Effector memory CD4-positive, alpha-beta T cell (primary cell): Measurements from ENCODE around the gene UBXN10.

ENCODE experiments used
- DNase-seq, 3 donors: peaks; one replicate each; pipeline ENCODE4 v3.0.0-alpha.2; 2020
- H3K27ac ChIP-seq: 2 replicates; pipeline ENCODE4 v1.7.0; 2013; ENCODE audit warnings: mild to moderate bottlenecking, low read length, moderate library complexity; ENCODE audit not compliant: insufficient read depth, poor library complexity, severe bottlenecking
- H3K27me3 ChIP-seq: replicated peaks from 2 replicates; pipeline ENCODE4 v1.7.0; 2013; ENCODE audit warnings: mild to moderate bottlenecking, low read length; ENCODE audit not compliant: insufficient read depth, control insufficient read depth, poor library complexity, severe bottlenecking
- H3K36me3 ChIP-seq: 2 replicates; pipeline ENCODE4 v1.7.0; 2013; ENCODE audit warnings: mild to moderate bottlenecking, low read length, moderate library complexity; ENCODE audit not compliant: control insufficient read depth, insufficient read depth
- H3K4me1 ChIP-seq: 2 replicates; pipeline ENCODE4 v1.7.0; 2013; ENCODE audit warnings: low read length, mild to moderate bottlenecking; ENCODE audit not compliant: control insufficient read depth, insufficient read depth, poor library complexity, severe bottlenecking
- H3K4me3 ChIP-seq: 2 replicates; pipeline ENCODE4 v1.7.0; 2013; ENCODE audit warnings: low read length, low read depth, mild to moderate bottlenecking; ENCODE audit not compliant: insufficient read depth, poor library complexity, severe bottlenecking
- H3K9me3 ChIP-seq: 2 replicates; pipeline ENCODE4 v1.7.0; 2013; ENCODE audit warnings: mild to moderate bottlenecking, low read length, moderate library complexity; ENCODE audit not compliant: control insufficient read depth

Gene UBXN10

DNA sequence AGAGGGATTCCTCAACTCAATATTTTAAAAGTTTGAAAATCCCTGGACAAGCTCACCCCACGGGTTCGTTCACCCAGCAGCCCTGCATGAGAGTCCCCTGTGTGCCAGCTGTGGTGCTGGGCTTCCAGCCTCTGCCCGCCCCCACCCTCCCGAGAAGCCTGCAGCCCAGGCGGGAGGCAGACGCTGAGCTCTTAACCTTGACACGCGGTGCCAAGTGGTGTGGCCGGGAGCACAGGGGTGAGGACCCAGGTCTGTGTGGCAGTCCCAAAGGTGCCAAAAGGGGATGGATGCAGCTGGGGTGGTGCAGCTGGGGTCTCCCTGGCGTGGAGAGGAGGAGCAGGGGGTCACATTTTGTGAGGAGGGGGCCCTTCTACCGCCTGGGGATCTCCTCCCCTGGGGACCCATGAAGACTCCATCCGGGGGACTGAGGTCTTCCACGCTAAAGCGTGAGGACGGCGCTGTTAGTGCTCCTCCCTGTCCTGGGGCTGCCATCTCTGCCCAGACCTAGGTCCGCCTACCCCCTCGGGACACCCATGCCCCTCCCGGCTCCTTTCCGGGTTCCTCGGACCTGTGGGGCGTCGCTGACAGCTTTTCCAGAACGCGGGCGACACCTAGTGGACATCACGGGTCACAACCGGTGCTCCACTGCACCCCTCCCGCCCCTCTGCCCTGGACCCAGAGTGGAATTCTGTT, 33.8 kb upstream of the UBXN10 start:
- Histone ChIP-seq H3K27me3 (no peaks in the 10 kb centered on the region), H3K27ac (no peak overlapping the region), H3K4me1 (peaks cover 7% of the 10 kb centered on the region), H3K9me3 (no peaks in the 10 kb centered on the region), H3K4me3 (peak overlapping the region; percentile 69), H3K36me3 (no peaks in the 10 kb centered on the region)
- peak; percentile 43 to 66 (median 56) for DNase-seq

DNA sequence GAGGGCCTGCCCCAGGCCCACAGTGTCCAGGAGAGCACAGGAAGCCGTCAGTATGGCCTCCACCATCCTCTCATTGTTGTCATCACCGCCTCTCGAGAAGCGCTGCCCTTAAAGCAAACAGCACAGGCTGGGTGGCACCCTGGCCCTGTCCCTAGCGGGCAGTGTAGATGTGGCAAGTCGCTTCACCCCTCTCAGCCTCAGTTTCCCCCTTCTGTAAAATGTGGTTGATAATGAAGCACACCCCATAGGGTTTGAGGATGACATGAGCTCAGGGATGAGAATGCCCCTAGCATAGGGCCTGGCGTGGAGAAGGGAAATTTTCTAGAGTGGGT, 33.3 kb upstream of the UBXN10 start:
- Histone ChIP-seq H3K27ac (no peak overlapping the region), H3K4me1 (peaks cover 7% of the 10 kb centered on the region), H3K27me3 (no peaks in the 10 kb centered on the region), H3K36me3 (no peaks in the 10 kb centered on the region), H3K4me3 (no peak overlapping the region), H3K9me3 (no peaks in the 10 kb centered on the region)
- no peak for DNase-seq

DNA sequence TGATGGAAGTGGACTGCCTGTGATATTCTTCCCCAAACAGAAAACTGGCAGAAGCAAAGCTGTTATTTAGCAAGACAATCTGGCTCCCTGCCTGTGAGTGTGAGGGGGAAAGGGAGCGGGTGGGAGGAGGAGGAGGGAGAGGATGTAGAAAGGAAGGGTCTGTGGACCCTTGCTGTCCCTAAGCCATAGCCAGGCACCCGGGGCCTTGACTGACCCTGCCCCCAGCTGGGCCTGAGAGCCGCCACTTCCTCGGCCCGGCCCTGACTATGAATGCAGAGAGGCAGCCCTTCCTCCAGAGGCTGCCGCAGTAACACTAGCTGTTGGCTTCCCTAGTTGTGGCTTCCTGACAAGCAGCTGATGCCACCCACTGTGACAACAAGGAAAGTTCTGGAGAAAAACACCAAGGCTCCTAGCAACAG, 32.9 kb upstream of the UBXN10 start:
- Histone ChIP-seq H3K27me3 (no peaks in the 10 kb centered on the region), H3K4me3 (no peak overlapping the region), H3K4me1 (peaks cover 7% of the 10 kb centered on the region), H3K27ac (no peak overlapping the region), H3K9me3 (no peaks in the 10 kb centered on the region), H3K36me3 (no peaks in the 10 kb centered on the region)
- no peak for DNase-seq

DNA sequence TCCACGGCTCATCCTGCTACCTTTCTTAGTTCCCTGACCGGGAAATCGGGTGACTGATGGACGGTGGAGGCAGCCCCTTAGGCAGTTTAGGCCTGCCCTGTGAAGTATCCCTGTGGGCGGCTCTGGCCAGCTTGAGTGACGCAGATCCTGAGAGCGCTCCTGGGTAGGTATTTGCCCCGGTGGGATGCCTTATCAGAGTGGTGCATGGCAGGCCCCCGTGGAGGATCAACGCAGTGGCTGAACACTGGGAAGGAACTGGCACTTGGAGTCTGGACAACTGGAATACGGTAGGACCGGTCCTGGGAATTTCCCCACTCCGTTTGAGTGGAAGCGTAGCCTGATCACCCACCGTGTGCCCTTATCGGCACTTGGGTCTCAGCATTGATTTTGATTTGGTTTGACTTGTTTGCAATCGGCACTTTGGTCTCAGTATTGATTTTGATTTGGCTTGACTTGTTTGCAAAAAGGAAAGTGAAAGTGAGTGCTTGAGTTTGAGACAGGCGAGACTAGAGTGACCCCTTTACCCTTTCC, 31.5 kb upstream of the UBXN10 start:
- Histone ChIP-seq H3K27me3 (no peaks in the 10 kb centered on the region), H3K4me3 (no peak overlapping the region), H3K4me1 (peaks cover 7% of the 10 kb centered on the region), H3K27ac (no peak overlapping the region), H3K36me3 (no peaks in the 10 kb centered on the region), H3K9me3 (no peaks in the 10 kb centered on the region)
- DNase-seq = no peak

DNA sequence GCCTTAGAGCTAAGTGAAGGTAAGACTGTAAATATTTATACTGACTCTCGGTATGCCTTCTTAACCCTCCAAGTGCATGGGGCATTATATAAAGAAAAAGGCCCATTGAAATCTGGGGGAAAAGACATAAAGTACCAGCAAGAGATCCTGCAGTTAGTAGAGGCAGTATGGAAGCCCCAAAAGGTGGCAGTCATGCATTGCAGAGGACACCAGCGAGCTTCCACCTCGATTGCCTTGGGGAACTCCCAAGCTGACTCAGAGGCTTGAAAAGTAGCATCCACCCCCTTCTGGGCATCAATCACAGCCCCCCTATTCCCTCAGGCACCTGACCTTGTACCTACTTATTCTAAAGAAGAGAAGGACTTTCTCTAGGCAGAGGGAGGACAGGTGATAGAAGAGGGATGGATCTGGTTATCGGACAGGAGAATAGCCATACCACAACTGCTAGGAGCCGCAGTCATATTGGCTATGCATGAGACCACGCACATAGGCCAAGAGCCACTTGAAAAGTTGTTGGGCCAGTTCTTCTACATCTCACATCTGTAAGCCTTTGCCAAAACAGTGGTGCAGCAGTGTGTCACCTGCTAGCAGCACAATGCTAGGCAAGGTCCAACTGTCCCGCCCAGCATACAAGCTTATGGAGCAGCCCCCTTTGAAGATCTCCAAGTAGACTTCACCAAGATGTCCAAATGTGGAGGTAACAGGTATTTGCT, 27.4 kb upstream of the UBXN10 start:
- Histone ChIP-seq H3K27ac (no peak overlapping the region), H3K9me3 (peaks cover 22% of the 10 kb centered on the region), H3K4me3 (no peak overlapping the region), H3K4me1 (no peaks in the 10 kb centered on the region), H3K27me3 (no peaks in the 10 kb centered on the region), H3K36me3 (no peaks in the 10 kb centered on the region)
- DNase-seq = no peak

DNA sequence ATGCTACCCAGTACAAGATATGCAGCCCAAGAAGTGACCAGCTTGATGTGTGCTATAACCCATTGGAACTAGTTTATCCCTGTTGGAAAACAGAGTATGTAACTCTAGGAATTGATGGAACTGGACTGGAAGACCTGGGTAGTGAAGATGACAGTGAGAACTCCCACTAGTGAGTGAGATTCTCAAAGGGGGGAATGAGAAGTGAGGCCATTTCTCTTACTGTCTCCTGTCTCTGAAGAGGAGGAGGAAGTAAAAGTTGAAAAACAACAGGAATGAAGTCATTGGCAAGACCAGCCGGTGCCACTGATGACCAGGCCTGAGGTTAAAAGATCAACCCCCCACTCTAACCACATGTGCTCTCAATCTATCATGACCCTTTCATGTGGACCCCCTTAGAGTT, 25.9 kb upstream of the UBXN10 start:
- Histone ChIP-seq H3K4me1 (no peaks in the 10 kb centered on the region), H3K27me3 (no peaks in the 10 kb centered on the region), H3K4me3 (no peak overlapping the region), H3K9me3 (peaks cover 22% of the 10 kb centered on the region), H3K27ac (no peak overlapping the region), H3K36me3 (no peaks in the 10 kb centered on the region)
- DNase-seq = no peak

DNA sequence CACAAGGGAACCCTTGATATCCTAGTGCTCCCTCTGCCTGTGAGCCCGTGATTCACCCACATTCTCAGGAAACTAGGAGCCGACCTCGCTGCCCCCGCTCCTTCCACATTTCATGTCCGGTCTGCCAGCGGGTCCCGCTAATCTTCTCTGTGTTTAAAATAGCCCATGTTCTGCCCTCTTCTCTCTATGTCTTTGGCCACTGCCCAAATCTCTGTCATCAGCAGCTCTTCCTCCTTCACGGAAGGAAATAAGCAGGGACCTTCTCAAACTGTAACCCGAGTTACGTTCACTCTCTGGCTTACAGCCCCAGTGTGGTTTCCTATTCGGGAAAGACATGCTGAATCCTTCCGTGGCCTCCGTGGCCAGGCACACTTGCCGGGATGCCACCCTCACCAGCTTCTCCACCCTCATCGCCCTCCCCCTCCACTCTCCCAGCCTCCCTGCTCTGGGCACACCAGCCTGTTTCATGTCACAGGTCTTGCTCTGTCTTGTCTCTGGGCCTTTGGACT, 21.1 kb upstream of the UBXN10 start:
- no peak for DNase-seq
- Histone ChIP-seq H3K36me3 (no peaks in the 10 kb centered on the region), H3K4me3 (no peak overlapping the region), H3K9me3 (peaks cover 18% of the 10 kb centered on the region), H3K27ac (no peak overlapping the region), H3K4me1 (no peaks in the 10 kb centered on the region), H3K27me3 (no peaks in the 10 kb centered on the region)

DNA sequence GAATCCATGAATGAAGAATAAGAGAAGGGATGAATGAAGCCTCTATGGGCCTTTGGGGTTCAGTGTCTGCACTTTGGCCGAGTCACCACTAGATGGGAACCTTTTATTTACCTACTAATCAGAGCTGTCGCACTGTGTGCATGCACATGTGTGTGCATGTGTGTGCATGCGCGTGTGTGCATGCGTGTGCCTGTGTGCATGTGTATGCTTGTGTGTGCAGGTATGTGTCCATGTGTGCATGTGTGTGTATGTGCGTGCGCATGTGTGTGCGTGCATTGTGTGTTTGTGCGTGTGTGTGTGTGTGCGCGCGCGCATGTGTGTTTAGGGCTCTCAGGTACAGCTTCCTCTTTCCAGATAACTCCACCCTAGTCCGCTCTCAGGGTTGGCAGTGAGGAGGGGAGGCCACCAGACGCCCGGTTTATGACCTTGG, 20.4 kb upstream of the UBXN10 start:
- DNase-seq = no peak
- Histone ChIP-seq H3K27ac (no peak overlapping the region), H3K4me3 (no peak overlapping the region), H3K36me3 (no peaks in the 10 kb centered on the region), H3K9me3 (peaks cover 10% of the 10 kb centered on the region), H3K4me1 (no peaks in the 10 kb centered on the region), H3K27me3 (no peaks in the 10 kb centered on the region)

DNA sequence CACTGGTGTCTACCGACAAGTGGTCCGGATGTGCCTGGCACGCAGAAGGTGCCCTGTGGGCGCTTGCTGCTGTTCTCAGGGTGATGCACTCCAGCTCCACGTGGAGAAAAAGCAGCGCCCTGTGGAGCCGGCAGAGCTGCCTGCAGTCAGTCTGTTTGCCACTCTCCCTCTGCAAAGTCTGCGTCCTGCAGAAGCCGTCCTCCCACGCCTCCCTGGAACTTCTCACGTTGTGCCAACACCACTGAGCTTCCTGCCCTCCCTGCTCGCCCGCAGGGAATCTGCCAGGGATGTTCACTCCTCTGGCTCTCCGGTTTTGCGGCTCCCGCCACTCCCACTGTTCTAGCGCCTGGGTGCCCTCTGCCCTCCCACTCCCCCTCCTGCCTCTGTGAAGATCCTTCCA, 19.8 kb upstream of the UBXN10 start:
- H3K9me3 ChIP-seq = peaks cover 5% of the 10 kb centered on the region
- no peak overlapping the region for H3K27ac ChIP-seq
- no peaks in the 10 kb centered on the region for H3K36me3 ChIP-seq
- H3K4me1 ChIP-seq = peaks cover 1% of the 10 kb centered on the region
- no peaks in the 10 kb centered on the region for H3K27me3 ChIP-seq
- H3K4me3 ChIP-seq = no peak overlapping the region
- DNase-seq = no peak

DNA sequence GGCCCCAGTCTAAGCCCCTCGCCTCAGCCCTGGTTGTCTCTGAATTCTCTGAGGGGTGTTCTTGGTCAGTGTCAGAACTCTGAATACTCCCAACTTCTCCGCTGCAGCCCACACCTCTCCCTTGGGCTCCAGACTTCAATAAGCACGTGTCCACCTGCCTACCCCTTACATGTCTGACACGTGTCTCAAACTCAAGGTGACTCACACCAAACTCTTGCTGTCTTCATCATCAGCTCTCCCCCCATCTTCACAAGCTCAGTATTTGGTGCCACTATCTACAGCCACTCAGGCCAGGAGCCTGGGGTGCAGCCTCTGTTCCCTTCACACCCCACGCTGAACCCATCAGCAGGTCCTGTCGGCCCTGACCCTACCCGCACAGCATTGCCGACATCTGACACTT, 18.8 kb upstream of the UBXN10 start:
- DNase-seq = no peak
- H3K36me3 ChIP-seq = no peaks in the 10 kb centered on the region
- H3K27me3 ChIP-seq = no peaks in the 10 kb centered on the region
- no peak overlapping the region for H3K27ac ChIP-seq
- no peak overlapping the region for H3K4me3 ChIP-seq
- H3K4me1 ChIP-seq = peaks cover 7% of the 10 kb centered on the region
- no peaks in the 10 kb centered on the region for H3K9me3 ChIP-seq
